TTC549 (cell line): ENCODE data around the gene NBL1.
"Not testable (repeated sequence)": the region's sequence is repeated elsewhere in the genome, so short reads cannot be mapped to it uniquely, and the experiment has no call there.

Source experiments
- FAIRE-seq: peaks from 2 replicates; lab custom pipeline; 2012; peaks lifted over from hg19 to GRCh38; lab: Jason Lieb, UNC

The NBL1 gene

GRCh38 chr1:19622204-19622603 is 21.9 kb upstream of the NBL1 start:
- FAIRE-seq: no peak

- FAIRE-seq: no peak
These were observed 20.6 kb upstream of the NBL1 start for GRCh38 chr1:19623523-19623922.

DNA sequence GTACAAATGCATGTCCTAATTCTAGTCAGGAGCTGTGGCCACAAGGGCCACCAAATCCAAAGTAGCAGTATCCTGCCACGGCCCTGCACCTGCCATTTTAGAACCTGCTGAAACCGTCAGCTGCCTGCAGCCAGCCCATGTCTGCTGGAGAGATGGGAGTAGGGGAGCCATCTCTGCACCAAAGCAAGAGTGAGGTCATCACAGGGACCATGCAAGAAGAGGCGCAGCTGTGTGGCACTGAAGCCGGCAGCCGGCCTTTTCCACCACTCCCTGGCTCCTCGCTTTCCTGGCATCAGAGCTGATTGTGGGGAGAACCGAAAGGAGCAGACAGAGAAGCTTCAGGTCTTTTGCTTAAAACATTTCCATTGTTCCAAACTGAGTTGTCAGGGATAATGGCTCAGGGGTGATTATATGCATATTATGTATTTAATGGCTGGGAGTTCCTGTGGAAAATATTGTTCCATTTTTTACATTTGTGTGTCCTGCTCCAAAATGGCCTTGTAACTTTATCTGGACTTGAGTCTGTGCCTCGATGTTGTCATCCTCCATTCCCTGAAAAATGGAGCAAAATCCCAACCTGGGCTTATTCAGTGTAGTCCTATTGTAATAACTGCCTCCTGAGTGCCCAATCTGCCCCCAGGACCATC is 18.7 kb upstream of the NBL1 start:
- no peak for FAIRE-seq

DNA sequence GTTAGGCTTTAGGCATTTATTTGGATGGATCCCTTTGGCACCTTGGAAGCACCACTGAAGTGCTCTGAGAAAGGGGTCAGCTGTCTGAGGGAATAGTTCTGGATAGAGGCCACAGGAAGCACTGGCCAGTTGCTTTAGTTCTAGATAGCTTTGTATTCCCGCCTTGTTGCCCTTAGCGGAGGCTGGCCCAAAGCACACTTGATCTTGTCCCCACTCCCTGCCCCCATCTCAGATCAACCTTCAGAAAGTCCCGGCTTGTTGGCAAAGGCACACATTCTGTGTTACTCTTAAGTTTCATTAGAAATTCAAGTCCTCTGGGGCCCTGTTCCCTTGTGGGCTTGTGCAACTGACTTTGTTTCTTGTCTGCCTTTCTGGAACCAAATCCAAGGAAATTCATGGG is 15.2 kb upstream of the NBL1 start:
- FAIRE-seq: no peak

GRCh38 chr1:19629357-19629756 is 14.8 kb upstream of the NBL1 start:
- FAIRE-seq: no peak

- FAIRE-seq: not testable (repeated sequence)
These were observed 13.9 kb upstream of the NBL1 start for GRCh38 chr1:19630192-19630591.

GRCh38 chr1:19630720-19631395 is 13.3 kb upstream of the NBL1 start:
- no peak for FAIRE-seq

GRCh38 chr1:19632211-19632610 is 11.9 kb upstream of the NBL1 start:
- FAIRE-seq: no peak

GRCh38 chr1:19633106-19633505 is 11.0 kb upstream of the NBL1 start:
- no peak for FAIRE-seq

GRCh38 chr1:19635064-19635463 is 9.0 kb upstream of the NBL1 start:
- FAIRE-seq: not testable (repeated sequence)

- FAIRE-seq: no peak
These were observed 8.5 kb upstream of the NBL1 start for GRCh38 chr1:19635646-19636045.

DNA sequence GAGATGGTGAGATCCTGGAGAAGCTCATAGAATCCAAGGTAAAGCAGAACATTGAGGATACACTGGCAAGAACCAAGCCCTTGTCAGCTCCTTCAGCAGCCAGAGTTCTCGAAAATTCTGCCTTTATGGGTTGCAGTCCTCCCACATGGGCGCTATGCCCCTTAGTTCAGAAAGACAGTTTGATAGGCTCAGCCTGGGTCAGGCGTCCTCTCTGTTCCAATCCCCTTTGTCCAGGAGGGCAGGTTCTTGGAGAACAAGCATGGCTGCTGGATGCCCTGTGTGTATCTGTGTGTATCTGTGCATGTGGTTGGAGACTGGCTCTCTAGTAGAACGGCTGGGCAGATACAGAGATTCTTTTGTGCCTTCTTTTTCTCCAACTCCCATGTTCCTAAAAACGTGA is 8.0 kb upstream of the NBL1 start:
- no peak for FAIRE-seq

GRCh38 chr1:19636749-19637148 is 7.4 kb upstream of the NBL1 start:
- FAIRE-seq: not testable (repeated sequence)

DNA sequence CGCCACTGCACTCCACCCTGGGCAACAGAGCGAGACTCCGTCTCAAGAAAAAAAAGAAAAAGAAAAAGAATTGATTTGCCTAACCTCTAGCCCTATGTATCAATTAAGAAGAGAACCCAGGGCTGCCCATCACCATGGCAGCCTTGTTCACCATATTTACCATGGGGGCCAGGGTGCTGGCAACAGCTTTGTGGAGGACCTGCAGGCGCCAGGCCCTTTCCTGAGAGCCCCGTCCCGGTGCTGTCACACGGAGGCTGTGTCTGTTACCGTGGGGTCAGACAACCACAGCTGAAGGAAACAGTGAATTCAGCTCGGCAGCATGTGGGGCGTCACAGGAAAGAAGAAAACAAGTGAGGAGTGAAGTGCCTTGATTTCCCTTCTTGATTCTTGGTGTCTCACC is 6.5 kb upstream of the NBL1 start:
- no peak for FAIRE-seq

DNA sequence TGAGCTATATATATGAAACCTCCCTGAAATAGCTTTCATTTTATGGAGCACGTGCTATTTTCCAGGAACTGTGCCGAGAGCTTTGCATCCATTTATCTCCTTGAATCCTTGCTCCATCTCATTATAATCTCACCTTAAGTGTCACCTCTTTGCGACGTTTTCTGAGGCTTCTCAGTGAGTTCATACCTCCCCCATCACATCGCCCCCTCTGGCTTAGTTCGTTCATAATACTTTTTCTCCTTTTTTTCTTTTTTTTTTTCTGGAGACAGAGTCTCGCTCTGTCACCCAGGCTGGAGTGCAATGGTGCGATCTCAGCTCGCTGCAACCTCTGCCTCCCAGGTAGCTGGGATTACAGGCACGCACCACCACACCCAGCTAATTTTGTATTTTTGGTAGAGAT is 4.9 kb upstream of the NBL1 start:
- FAIRE-seq: not testable (repeated sequence)

GRCh38 chr1:19639999-19640362 is 4.1 kb upstream of the NBL1 start:
- FAIRE-seq: no peak

GRCh38 chr1:19640363-19641316 is 3.5 kb upstream of the NBL1 start:
- FAIRE-seq: no peak

DNA sequence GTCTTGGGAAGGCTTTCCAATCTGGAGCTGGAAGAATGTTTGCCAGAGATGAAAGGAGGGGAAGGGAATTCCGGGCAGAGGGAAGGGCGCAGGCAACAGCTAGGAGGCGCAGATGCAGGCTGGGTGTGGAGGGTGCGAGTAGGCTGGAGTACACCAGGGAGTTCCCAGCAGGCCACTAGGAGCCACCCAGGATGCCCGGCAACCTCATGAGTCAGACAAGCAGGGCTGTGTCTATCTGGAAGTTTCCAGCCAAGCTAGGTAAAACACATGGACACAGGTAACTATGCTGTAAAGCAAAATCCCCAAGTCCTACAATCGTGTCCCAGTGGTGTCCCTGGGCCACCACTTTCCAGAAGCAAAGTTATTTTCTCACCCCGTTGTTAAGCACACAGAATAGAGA is 990 bp upstream of the NBL1 start:
- no peak for FAIRE-seq

GRCh38 chr1:19644395-19644680 is 227 bp downstream of the NBL1 start:
- FAIRE-seq: no peak

- FAIRE-seq: no peak
These were observed 735 bp downstream of the NBL1 start for GRCh38 chr1:19644681-19645410.

- no peak for FAIRE-seq
These were observed 1.5 kb downstream of the NBL1 start for GRCh38 chr1:19645411-19646251.
